Measurements from ENCODE around the gene CAMK2A. TPM values are rescaled to one million over a fixed set of nuclear protein-coding genes. Genes with fewer than 3 reads are reported as not detected.

The CAMK2A gene
- total RNA-seq, 3 donors from 2014 or later, result 0.46 to 3.0 (median 0.93) TPM

DNA sequence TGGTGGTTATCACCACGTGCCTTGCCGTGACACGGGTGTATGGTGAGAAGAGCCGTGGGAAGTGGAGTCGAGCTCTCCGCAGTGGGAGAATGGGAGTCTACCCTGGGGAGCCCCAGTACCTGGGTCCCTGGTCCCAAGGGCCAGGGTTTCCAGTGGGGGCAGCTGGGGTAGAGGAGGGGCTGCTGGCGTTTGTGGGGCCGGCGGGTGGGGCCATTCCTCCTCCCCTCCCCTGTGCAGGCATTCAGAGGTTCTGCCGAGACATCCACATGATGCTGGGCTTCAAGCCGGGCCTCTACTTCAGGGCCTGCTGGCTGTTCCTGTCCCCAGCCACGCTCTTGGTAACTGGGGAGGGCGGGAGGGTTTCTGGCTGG is 85.0 kb downstream of the CAMK2A start:
- no peaks in the 10 kb centered on the region for H3K36me3 ChIP-seq (ENCODE audit: low read depth)
- DNase-seq (no peak), ATAC-seq (no peak)
- H3K9me3 ChIP-seq, result no peaks in the 10 kb centered on the region
- H3K4me3 ChIP-seq, result no peak overlapping the region
- intact Hi-C loops (cut with DNase I, micrococcal nuclease), result no loop called here
- H3K4me1 ChIP-seq (ENCODE audit: low read depth), result peaks cover 12% of the 10 kb centered on the region
- TF ChIP-seq, protein P1, sequence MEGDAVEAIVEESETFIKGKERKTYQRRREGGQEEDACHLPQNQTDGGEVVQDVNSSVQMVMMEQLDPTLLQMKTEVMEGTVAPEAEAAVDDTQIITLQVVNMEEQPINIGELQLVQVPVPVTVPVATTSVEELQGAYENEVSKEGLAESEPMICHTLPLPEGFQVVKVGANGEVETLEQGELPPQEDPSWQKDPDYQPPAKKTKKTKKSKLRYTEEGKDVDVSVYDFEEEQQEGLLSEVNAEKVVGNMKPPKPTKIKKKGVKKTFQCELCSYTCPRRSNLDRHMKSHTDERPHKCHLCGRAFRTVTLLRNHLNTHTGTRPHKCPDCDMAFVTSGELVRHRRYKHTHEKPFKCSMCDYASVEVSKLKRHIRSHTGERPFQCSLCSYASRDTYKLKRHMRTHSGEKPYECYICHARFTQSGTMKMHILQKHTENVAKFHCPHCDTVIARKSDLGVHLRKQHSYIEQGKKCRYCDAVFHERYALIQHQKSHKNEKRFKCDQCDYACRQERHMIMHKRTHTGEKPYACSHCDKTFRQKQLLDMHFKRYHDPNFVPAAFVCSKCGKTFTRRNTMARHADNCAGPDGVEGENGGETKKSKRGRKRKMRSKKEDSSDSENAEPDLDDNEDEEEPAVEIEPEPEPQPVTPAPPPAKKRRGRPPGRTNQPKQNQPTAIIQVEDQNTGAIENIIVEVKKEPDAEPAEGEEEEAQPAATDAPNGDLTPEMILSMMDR (IDR thresholded peaks at IDR 0.05), result no peak

DNA sequence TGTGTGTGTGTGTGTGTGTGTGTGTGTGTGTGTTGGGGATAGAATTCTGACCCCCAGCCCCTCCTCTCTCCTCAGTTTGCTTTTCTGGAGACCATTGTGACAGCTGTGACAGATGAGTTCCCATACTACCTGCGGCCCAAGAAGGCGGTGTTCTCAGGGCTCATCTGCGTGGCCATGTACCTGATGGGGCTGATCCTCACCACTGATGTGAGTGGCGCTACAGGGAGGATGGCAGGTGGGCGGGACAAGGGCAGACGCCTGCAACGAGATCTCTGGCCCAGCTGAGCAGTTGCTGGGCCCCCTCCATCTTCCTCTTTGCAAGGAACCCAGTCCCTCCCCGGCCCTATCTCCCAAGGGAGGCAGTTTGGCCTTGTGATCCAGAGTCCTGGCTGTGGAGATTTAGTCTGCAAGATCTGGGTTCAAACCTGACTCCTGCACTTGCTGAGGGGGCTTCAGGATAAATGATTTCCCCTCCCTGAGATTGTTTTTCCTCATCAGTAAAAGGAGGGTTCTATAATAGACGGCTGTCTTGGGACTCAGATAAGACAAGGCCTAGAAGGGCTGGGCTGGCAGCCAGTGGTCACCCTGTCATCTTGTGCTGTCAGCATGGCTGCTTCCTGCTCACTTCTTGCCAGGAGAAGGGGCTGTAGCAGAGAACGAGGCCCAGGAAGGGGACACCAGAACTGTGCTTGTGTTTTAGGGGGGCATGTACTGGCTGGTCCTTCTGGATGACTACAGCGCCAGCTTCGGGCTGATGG is 85.6 kb downstream of the CAMK2A start:
- H3K9me3 ChIP-seq, result no peaks in the 10 kb centered on the region
- H3K4me3 ChIP-seq, result no peak overlapping the region
- intact Hi-C loops (cut with DNase I, micrococcal nuclease), result no loop called here
- ATAC-seq (no peak), DNase-seq (no peak)
- H3K36me3 ChIP-seq (ENCODE audit: low read depth), result no peaks in the 10 kb centered on the region
- TF ChIP-seq, protein P1 (IDR thresholded peaks at IDR 0.05), result no peak
- H3K4me1 ChIP-seq (ENCODE audit: low read depth), result peaks cover 7% of the 10 kb centered on the region

DNA sequence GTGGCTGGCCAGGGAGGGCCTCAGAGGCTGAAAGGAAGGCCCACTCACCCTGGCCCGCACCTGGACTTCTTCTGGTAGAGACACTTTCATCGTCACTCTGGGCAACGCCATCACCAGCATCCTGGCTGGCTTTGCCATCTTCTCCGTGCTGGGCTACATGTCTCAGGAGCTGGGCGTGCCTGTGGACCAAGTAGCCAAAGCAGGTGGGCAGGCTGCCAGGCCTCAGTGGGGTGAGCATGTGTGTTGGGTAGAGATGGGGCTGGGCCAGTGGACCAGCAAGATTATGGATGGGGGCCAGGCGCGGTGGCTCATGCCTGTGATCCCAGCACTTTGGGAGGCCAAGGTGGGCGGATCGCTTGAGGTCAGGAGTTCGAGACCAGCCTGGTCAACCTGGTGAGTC is 87.1 kb downstream of the CAMK2A start:
- intact Hi-C loops (cut with DNase I, micrococcal nuclease), result no loop called here
- no peak for ATAC-seq
- Histone ChIP-seq H3K4me1 (ENCODE audit: low read depth) (no peaks in the 10 kb centered on the region), H3K4me3 (no peak overlapping the region), H3K9me3 (no peaks in the 10 kb centered on the region), H3K36me3 (ENCODE audit: low read depth) (no peaks in the 10 kb centered on the region)
- peak in 1 of 3 donors; percentile 48 for DNase-seq
- TF ChIP-seq, protein P1 (IDR thresholded peaks at IDR 0.05), result no peak

DNA sequence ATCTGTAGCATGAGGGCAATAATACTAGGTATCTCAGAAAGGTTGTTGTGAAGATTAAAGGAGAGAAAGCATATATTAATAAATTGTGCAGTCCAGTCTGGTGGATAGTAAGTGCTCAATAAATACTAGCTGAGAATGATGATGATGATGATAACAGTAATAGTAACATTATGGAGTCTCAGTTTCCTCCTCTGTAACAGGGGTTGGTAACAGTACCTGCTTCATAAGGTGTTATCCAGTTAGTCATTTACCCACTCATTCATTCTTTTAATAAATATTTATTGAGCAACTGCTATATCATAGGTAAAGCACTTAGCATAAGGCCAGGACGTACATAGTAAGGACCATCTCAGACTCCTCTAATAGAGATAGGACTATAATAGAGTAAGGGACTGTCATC is 92.1 kb downstream of the CAMK2A start:
- ATAC-seq (no peak), DNase-seq (no peak)
- Histone ChIP-seq H3K4me3 (no peak overlapping the region), H3K36me3 (ENCODE audit: low read depth) (peaks cover 6% of the 10 kb centered on the region), H3K9me3 (no peaks in the 10 kb centered on the region), H3K4me1 (ENCODE audit: low read depth) (no peaks in the 10 kb centered on the region)
- TF ChIP-seq, protein P1 (IDR thresholded peaks at IDR 0.05), result no peak
- intact Hi-C loops (cut with DNase I, micrococcal nuclease), result no loop called here

DNA sequence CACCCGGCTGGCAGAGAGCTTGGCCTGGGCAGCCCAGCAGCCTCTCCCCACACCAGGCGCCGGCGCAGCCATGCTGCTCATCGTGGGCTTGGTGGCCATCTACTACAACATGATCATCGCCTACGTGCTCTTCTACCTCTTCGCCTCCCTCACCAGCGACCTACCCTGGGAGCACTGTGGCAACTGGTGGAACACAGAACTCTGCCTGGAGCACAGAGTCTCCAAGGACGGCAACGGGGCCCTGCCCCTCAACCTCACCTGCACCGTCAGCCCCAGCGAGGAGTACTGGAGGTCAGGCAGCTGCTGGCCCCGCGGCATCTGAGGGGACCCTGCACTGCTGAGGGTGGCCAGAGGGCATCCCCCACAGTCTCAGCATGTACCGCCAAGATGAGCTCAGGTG is 92.6 kb downstream of the CAMK2A start:
- intact Hi-C loops (cut with DNase I, micrococcal nuclease), result no loop called here
- peaks cover 6% of the 10 kb centered on the region for H3K36me3 ChIP-seq (ENCODE audit: low read depth)
- TF ChIP-seq, protein P1 (IDR thresholded peaks at IDR 0.05), result no peak
- H3K9me3 ChIP-seq, result no peaks in the 10 kb centered on the region
- H3K4me3 ChIP-seq, result no peak overlapping the region
- no peak for ATAC-seq
- no peak for DNase-seq
- no peaks in the 10 kb centered on the region for H3K4me1 ChIP-seq (ENCODE audit: low read depth)
